Raji (cell line): ENCODE results near the gene ANKRD9.

Experiments used
- POLR2A ChIP-seq: IDR thresholded peaks from 2 replicates; pipeline ENCODE4 v1.6.1; 2011; ENCODE audit warnings: low read depth, low read length, control low read depth; ENCODE audit not compliant: insufficient read depth

The ANKRD9 gene

DNA sequence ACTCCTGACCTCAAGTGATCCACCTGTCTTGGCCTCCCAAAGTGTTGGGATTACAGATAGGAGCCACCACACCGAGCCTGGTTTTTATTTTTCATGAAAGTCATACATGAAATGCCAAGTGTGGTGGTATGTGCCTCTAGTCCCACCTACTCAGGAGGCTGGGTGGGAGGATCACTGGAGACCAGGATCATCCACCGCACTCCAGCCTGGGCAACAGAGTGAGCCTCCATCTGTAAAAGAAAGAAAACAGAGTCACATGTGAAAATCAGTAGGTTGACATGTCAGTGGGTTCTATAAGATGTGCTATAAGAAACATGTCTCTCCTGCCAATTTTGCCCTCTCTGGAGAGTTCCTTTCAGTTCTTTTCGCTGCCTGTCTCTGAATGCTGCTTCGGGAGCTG lies 28.2 kb downstream of the ANKRD9 start:
- no peak for TF ChIP-seq POLR2A

DNA sequence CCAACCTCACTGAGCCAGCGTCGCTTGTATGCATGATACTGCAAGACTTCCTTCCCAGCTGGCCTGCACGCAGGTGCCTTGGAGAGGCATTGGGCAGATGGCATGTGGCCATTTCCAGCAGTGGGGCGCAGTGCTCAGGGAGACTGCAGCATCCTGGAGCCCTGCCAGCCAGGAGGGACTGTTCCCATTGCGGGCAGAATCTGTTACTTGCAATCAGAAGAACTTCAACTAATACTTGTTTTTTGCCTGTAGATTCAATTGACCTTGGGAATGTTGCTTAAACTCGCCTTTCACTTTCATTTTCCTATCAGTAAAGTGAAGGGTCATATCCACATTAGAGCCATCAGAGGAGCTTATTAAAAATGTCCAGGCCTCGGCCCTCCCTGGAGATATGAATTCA lies 29.8 kb downstream of the ANKRD9 start:
- TF ChIP-seq POLR2A = no peak

DNA sequence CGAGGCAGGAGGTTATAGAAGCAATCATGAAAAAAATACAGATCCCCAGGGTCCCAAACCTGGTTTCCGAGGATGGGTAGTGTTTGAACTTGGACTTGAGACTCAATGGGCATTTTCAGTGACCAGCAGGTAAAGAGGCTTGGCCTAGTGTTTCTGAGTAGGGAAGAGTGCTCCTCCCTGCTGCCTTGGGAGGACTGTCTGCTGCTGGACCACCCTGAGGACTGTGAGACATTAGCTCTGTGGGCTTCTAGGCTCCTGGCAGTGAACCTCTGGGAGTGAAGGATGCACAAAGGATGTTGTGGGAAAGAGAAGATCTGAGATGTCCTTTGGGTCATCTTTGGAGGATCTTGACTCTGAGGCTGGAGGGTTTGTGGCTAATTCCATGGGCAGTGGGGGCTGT lies 30.5 kb downstream of the ANKRD9 start:
- no peak for TF ChIP-seq POLR2A

DNA sequence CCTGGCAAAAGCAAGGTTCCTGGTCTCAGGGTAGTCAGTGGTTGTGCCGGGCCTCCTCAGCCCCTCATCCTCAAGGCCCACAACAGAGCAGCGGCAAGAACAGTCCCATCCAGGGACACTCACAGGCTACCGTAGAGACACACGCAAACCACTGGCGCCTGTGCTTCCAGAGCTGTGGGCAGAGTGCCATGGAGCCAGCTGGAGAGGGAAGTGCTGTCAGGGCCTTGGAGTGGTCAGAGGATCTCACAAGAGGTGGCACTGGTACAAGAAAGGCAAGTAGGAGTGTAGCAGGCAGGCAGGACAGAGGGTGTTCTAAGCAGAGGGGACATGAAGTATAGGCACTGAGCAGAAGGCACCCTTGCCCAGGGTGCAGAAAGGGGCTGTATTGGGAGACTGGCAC lies 34.6 kb downstream of the ANKRD9 start:
- no peak for TF ChIP-seq POLR2A

DNA sequence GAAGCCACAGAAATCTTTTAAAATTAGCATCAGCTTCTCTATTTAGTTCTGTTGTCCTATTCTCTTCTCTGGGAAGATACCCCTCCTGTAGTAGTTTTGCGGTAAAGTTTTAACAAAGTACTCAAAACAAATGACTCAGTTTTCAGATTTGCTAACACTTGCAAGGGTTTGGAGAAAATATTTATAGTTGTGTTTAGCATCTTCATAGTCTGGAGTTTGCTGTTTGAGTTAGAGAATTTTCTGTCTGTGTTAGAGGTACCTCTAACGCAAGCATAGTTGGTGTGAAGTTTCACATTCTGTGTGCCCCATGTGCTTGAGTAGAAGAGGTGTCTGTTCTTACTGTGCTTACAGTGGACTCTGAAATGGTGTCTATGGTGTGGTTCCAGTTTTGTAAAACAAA lies 36.0 kb downstream of the ANKRD9 start:
- no peak for TF ChIP-seq POLR2A

DNA sequence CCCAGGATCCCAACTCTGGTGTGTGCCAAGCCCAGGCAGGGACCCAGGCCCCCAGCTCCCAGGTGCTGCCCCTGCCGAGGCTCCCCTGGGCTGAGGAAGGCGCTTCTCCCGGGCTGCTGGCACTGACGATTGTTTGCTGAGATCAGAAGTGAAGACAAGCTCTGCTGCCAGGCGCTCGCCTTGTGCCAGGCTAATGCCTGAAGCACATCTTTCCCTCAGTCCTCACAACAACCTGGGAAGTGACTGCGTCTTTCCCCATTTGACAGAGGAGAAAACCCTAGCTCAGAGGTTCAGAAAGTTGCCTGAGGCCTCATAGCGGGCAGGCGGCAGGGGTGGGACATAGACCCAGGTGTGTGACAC lies 36.8 kb downstream of the ANKRD9 start:
- no peak for TF ChIP-seq POLR2A

DNA sequence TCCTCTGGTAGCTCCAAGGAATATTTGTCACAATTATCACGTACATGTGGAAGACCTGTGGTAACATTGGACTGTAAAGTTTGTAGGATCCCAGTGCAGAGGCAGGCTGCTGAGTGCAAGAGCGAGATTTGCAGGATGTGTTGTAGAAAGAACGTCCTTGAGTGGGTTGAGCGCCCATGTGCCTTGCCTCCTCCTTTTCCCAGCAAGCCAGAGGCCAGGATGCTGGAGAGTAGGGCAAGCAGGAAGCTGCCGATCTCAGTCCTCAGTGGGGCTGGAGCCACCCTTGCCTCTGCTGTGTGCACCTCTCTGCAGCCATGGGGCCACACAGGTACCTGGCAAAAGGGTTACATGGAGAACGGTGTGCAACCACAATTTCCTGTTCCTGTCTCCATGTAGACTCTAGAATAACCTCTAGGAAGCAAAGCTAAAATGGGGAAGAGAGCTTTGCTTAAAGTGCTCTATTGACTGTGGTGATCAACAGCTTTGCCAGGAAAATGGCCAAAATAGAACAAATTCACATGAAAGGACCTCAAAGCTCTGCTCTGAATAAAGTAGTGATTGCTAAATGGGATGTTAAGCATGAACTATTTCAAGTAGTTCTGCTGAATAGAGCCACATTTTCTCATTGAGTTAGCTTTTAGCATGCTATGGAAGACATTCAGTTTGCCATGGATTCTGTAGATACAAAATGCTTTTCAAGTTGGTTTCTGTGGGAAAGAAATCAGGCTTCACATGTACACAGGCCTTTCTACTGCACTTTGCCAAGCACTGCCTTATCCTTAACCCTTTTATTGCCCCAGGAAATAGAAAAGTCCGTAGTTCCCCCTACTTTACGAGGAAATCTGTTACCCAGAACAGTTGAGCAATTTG lies 37.4 kb downstream of the ANKRD9 start:
- no peak for TF ChIP-seq POLR2A

DNA sequence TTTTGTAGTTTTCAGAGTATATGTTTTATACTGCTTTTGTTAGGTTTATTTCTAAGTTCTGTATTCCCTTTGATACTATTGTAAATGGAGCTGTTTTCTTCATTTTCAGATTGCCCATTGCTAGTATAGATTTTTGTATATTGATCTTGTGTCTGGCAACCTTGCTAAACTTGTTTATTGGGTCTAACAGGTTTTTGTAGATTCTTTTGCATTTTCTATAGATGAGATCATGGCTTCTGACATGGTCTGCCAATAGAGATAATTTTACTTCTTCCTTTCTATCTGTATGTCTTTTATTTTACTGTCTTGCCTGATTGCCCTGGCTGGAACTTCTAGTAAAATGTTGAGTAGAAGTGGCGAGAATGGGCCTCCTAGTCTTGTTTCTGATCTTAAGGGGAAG lies 40.3 kb downstream of the ANKRD9 start:
- TF ChIP-seq POLR2A = no peak

DNA sequence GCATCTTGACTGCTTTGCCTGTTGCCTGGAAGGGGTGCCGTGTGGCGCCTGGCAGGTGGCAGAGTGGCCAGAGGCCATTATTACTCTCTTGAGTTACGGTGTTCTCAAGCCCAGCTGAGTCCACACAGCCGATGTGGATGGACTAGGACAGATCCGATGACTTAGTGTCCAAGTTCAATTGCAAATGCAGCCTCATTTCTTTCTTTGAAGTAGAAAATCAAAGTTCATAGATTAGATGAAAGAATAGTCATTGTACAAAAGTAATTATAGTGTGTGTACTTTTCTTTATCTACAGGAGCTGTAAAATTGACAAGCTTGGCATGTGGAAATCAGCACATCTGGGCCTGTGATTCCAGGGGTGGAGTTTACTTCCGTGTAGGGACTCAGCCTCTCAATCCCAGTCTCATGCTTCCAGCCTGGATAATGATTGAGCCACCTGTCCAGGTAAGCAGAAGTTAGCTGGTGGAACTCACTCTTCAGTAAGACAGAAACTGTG lies 44.7 kb downstream of the ANKRD9 start:
- TF ChIP-seq POLR2A = no peak

DNA sequence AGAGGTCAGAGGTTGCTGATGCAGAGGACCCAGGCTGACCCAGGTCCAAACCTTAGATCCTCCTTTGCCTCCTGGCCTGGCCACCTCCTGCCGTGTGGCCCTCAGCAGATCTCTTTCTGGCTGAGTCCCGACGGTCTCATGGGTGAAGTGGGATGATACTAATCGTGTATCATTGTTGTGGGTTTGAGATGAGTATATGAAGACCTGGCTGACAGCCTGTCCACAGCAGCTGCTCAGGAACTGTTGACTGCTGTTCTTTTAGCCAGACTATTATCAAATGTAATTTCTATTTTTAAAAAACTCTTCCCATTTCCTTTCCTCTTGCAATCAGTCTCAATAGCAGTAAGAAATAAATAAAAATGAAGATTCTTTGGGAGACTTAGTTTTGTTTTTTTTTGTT lies 45.6 kb downstream of the ANKRD9 start:
- TF ChIP-seq POLR2A = no peak

DNA sequence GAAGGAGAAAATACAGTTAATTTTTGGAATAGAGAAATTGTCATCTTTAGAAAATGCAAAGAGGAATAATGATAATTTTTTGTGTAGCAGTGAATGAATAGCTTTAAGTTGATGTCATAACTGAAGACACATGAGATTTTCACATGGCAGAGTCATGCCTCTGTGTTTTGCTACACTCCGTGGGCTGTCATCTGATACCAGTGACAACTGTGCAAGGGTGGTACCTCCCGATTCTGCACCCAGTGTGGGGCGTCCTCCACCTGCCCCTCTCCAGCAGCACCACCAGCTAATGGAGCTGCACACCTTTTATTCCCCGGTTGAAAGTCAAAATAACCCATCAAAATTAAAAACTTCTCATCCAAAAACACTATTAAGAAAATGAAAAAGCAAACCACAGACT lies 47.2 kb downstream of the ANKRD9 start:
- TF ChIP-seq POLR2A = no peak

DNA sequence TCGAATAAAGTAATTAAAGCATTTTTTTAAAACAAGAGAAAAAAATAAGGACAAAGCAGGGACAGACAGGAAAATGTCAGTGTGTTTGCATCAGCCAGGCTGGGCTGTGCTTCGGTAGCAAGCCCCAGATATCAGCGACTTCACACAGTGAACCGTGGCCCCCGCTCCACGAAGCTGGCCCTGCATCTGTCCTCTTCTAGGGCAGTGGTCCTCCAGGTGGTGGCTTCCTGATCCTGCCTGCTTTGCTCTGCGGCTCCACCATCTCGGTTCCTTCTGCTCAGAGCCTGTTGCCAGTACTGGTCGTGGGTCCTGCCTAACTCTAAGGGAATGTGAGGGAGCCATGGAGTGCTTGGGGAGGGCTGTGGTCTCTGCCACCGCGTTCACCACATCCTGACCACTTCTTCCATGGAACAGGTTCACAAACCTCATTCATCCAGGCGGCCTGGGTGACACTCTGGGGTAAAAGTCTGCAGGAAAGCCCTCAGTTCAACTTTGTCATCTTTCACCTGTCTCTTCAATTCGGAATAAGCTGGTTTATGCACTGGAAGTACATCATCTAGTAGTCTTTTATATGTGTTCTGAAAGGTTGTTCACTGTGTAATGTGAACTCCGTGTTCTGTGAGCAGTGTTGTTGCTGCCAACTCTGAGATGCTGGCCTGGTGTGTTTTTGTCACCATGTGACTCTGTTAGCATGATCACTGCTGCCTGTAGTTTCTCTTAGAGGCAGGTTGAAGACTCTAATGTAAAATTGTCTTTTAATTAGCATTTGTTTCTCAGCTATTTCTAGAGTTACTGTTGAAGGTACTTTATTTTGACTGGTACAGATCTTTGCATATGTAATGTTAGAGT lies 47.9 kb downstream of the ANKRD9 start:
- no peak for TF ChIP-seq POLR2A

DNA sequence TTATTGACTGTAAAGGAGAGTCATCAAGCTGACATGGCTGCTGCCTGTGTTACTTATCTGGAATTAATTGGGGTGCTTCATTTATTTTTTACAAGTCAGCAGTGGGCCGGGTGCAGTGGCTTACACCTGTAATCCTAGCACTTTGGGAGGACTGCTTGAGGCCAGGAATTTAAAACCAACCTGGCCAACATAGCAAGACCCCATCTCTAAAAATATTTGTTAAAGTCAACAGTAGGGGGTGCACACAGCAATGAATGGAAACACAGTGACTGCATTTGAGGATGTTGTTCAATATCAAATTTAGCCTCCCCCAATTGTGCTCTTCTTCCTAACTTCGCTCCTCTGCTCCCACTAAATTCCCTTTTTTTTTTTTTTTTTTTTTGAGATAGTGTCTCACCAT lies 52.1 kb downstream of the ANKRD9 start:
- no peak for TF ChIP-seq POLR2A

DNA sequence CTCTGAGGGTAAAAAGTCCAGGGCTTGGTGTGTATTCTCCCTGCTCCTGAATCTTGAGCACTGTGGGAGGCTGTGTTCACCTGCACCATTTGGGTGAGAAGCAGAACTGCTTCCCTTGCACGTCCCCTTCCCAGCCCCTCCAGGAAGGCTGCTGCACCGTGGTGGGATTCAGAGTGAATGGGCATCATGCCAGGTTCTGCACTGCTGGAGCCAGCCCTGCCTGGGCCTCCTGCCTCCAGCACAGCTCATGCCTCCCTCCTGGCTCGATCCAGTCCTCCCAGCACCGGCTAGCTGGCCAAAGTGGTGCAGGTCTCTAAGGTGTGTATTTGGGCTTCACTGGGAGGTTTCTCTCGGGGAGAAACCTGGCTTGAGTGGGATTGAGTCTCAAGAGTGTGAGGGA lies 54.9 kb downstream of the ANKRD9 start:
- no peak for TF ChIP-seq POLR2A

DNA sequence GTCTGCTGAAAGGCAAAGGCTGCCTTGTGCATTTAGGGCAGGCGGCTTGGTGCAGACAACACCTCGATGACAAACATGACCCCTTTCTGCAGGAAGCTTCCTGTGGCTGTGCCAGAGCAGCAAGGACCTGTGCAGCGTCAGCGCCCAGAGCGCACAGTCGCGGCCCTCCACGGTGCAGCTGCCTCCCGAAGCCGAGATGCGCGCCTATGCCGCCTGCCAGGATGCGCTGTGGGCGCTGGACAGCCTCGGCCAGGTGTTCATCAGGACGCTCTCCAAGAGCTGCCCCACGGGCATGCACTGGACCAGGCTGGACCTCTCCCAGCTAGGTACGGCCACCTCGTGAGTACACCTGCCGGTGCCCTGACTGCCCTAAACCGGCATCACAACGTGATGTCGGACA lies 57.3 kb downstream of the ANKRD9 start:
- TF ChIP-seq POLR2A = no peak
